ENCODE data around the gene SLC30A2. TPM values are rescaled to one million over a fixed set of nuclear protein-coding genes. Genes with fewer than 3 reads are reported as not detected.
A peak's percentile ranks its signal among the peaks of the same experiment; 100 is the strongest.

Gene SLC30A2
- total RNA-seq, 1 donor from 2014 or later: not detected

DNA sequence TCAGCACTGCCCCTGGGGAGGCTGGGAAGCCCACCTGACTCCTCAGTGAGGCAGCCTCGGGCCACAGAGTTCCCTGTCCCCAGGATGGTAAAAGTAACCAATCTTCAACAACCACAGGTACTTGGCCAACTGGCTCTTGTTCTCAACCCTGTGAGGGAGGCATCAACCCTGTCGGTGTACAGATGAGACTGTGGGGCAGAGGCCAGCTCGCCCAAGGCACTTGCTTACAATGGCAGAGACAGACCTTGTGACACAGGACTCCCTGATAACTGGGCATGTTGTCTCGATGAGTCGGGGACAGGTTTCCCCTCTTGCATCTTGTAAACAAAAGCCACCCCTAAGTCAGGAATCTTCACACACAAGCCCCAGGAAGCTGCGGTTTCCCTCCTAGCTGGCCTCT lies 8.0 kb downstream of the SLC30A2 start:
- Histone ChIP-seq H3K4me2 (ENCODE audit: low read length) (no peak overlapping the region), H3K9me3 (ENCODE audit: insufficient read depth, low read depth, low read length) (no peaks in the 10 kb centered on the region), H3K27ac (ENCODE audit: low read depth, low read length) (no peak overlapping the region), H3K27me3 (ENCODE audit: insufficient read depth, low read length) (peaks cover 6% of the 10 kb centered on the region), H2AFZ (ENCODE audit: low read depth, low read length) (no peak overlapping the region), H3K9ac (ENCODE audit: low read length) (no peak overlapping the region), H3K36me3 (ENCODE audit: insufficient read depth, low read length) (no peaks in the 10 kb centered on the region), H3K4me1 (ENCODE audit: insufficient read depth, low read length) (peaks cover 7% of the 10 kb centered on the region), H3K4me3 (ENCODE audit: insufficient read depth, low read depth, low read length) (no peak overlapping the region), H3K79me2 (ENCODE audit: insufficient read depth, low read length) (no peaks in the 10 kb centered on the region), H4K20me1 (ENCODE audit: insufficient read depth, low read length) (no peaks in the 10 kb centered on the region)
- no peak for DNase-seq (ENCODE audit: low read depth)
- H3K4me3 Mint-ChIP-seq (ENCODE audit: unreplicated experiment): no peak overlapping the region
- no peak for FAIRE-seq
- TF ChIP-seq, protein P1, sequence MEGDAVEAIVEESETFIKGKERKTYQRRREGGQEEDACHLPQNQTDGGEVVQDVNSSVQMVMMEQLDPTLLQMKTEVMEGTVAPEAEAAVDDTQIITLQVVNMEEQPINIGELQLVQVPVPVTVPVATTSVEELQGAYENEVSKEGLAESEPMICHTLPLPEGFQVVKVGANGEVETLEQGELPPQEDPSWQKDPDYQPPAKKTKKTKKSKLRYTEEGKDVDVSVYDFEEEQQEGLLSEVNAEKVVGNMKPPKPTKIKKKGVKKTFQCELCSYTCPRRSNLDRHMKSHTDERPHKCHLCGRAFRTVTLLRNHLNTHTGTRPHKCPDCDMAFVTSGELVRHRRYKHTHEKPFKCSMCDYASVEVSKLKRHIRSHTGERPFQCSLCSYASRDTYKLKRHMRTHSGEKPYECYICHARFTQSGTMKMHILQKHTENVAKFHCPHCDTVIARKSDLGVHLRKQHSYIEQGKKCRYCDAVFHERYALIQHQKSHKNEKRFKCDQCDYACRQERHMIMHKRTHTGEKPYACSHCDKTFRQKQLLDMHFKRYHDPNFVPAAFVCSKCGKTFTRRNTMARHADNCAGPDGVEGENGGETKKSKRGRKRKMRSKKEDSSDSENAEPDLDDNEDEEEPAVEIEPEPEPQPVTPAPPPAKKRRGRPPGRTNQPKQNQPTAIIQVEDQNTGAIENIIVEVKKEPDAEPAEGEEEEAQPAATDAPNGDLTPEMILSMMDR (IDR thresholded peaks at IDR 0.05; ENCODE audit: insufficient read depth, low read depth, low read length): no peak
- no peak for TF ChIP-seq EZH2 (IDR thresholded peaks at IDR 0.05; ENCODE audit: insufficient read depth, low read length)
- peaks cover 3% of the 10 kb centered on the region for H3K36me3 Mint-ChIP-seq (ENCODE audit: low read depth, unreplicated experiment)
- H3K9me3 Mint-ChIP-seq (ENCODE audit: unreplicated experiment): peaks cover 3% of the 10 kb centered on the region
- peaks cover 17% of the 10 kb centered on the region for H3K4me1 Mint-ChIP-seq (ENCODE audit: low read depth, unreplicated experiment)
- H3K27ac Mint-ChIP-seq (ENCODE audit: unreplicated experiment): no peak overlapping the region
- H3K27me3 Mint-ChIP-seq (ENCODE audit: low read depth, unreplicated experiment): peaks cover 21% of the 10 kb centered on the region

DNA sequence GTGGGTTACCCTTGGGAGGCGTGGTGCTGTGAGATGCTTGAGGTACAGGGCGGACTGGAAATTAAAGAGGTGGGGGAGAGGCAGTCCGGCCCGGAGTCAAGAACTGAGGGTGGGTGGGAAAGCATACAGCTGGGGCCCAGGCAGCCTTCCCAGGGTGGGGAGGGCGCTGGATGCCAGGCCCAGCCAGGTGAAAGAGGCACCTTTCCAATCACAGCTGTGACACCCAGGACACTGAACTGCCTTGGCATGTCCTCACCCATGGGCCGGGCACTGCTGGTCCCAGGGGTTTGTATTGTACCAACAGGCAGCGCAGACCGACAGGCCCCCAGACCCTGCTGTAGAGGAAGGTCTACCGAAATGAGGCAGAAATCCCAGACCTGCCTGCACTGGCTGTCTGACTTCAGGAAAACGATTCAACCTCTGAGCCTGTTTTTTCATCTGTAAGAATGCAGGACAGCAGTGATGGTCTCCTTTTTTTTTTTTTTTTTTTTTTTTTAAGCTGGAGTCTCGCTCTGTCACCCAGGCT lies 9.1 kb downstream of the SLC30A2 start:
- Histone ChIP-seq H3K79me2 (ENCODE audit: insufficient read depth, low read length) (no peaks in the 10 kb centered on the region), H3K27me3 (ENCODE audit: insufficient read depth, low read length) (peaks cover 2% of the 10 kb centered on the region), H3K4me3 (ENCODE audit: insufficient read depth, low read depth, low read length) (no peak overlapping the region), H4K20me1 (ENCODE audit: insufficient read depth, low read length) (no peaks in the 10 kb centered on the region), H3K36me3 (ENCODE audit: insufficient read depth, low read length) (no peaks in the 10 kb centered on the region), H3K4me1 (ENCODE audit: insufficient read depth, low read length) (peaks cover 7% of the 10 kb centered on the region), H3K9me3 (ENCODE audit: insufficient read depth, low read depth, low read length) (no peaks in the 10 kb centered on the region), H3K4me2 (ENCODE audit: low read length) (peak overlapping the region; percentile 98), H3K27ac (ENCODE audit: low read depth, low read length) (no peak overlapping the region), H3K9ac (ENCODE audit: low read length) (no peak overlapping the region), H2AFZ (ENCODE audit: low read depth, low read length) (no peak overlapping the region)
- Mint-ChIP-seq H3K9me3 (ENCODE audit: unreplicated experiment) (no peaks in the 10 kb centered on the region), H3K27me3 (ENCODE audit: low read depth, unreplicated experiment) (peaks cover 12% of the 10 kb centered on the region), H3K4me3 (ENCODE audit: unreplicated experiment) (peak overlapping the region; percentile 88), H3K27ac (ENCODE audit: unreplicated experiment) (no peak overlapping the region), H3K4me1 (ENCODE audit: low read depth, unreplicated experiment) (peaks cover 17% of the 10 kb centered on the region), H3K36me3 (ENCODE audit: low read depth, unreplicated experiment) (peaks cover 7% of the 10 kb centered on the region)
- TF ChIP-seq, protein P1 (IDR thresholded peaks at IDR 0.05; ENCODE audit: insufficient read depth, low read depth, low read length): no peak
- TF ChIP-seq EZH2 (IDR thresholded peaks at IDR 0.05; ENCODE audit: insufficient read depth, low read length): no peak
- FAIRE-seq (no peak), DNase-seq (ENCODE audit: low read depth) (no peak)

GRCh38 chr1:26035959-26036755 lies 9.8 kb downstream of the SLC30A2 start:
- Histone ChIP-seq H3K4me1 (ENCODE audit: insufficient read depth, low read length) (peaks cover 7% of the 10 kb centered on the region), H3K9ac (ENCODE audit: low read length) (peak overlapping the region; percentile 78), H2AFZ (ENCODE audit: low read depth, low read length) (peak overlapping the region; percentile 88), H3K27me3 (ENCODE audit: insufficient read depth, low read length) (no peaks in the 10 kb centered on the region), H3K79me2 (ENCODE audit: insufficient read depth, low read length) (no peaks in the 10 kb centered on the region), H3K4me2 (ENCODE audit: low read length) (peak overlapping the region; percentile 98), H3K4me3 (ENCODE audit: insufficient read depth, low read depth, low read length) (peak overlapping the region; percentile 72), H3K36me3 (ENCODE audit: insufficient read depth, low read length) (no peaks in the 10 kb centered on the region), H3K9me3 (ENCODE audit: insufficient read depth, low read depth, low read length) (no peaks in the 10 kb centered on the region), H3K27ac (ENCODE audit: low read depth, low read length) (no peak overlapping the region), H4K20me1 (ENCODE audit: insufficient read depth, low read length) (no peaks in the 10 kb centered on the region)
- Mint-ChIP-seq H3K4me1 (ENCODE audit: low read depth, unreplicated experiment) (peaks cover 17% of the 10 kb centered on the region), H3K27me3 (ENCODE audit: low read depth, unreplicated experiment) (peaks cover 6% of the 10 kb centered on the region), H3K36me3 (ENCODE audit: low read depth, unreplicated experiment) (peaks cover 7% of the 10 kb centered on the region), H3K9me3 (ENCODE audit: unreplicated experiment) (no peaks in the 10 kb centered on the region), H3K27ac (ENCODE audit: unreplicated experiment) (peak overlapping the region; percentile 75), H3K4me3 (ENCODE audit: unreplicated experiment) (peak overlapping the region; percentile 88)
- FAIRE-seq: no peak
- DNase-seq (ENCODE audit: low read depth): no peak
- no peak for TF ChIP-seq EZH2 (IDR thresholded peaks at IDR 0.05; ENCODE audit: insufficient read depth, low read length)
- TF ChIP-seq, protein P1 (IDR thresholded peaks at IDR 0.05; ENCODE audit: insufficient read depth, low read depth, low read length): peak; percentile 78

All from astrocyte (in vitro differentiated cells and primary cell).